Measurements from ENCODE around the gene GAR1.

DNA sequence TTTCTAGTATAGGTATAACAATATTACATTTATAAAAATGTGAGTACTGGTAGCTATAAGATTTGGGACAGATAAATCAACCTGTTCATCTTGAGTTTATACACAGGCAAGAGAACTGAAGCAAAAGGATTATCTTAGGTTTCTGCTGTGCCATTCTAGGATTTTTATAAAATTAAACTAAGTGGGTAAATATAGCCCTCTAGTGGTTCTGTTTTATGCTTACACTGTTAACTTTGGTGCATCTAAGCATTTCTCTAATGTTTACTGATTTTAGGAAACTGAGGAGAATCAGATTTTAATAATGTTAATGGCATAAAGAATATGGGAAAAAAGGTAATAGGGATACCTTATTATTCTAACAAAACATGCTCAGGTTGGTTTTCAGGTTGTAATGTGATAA, 11.2 kb downstream of the GAR1 start:
- TF ChIP-seq POLR2AphosphoS5 (IDR thresholded peaks at IDR 0.05; ENCODE audit: low read depth, low read length) (no peak), EZH2phosphoT487 (IDR thresholded peaks at IDR 0.05; ENCODE audit: borderline replicate concordance) (no peak), CEBPB (IDR thresholded peaks at IDR 0.05; ENCODE audit: low read depth) (no peak), CBX3 (IDR thresholded peaks at IDR 0.05; ENCODE audit: low read depth) (no peak), EZH2 (IDR thresholded peaks at IDR 0.05) (no peak), RAD21 (IDR thresholded peaks at IDR 0.05; ENCODE audit: low read depth) (peak; percentile 62), ZNF274 (IDR thresholded peaks at IDR 0.05; ENCODE audit: low read depth, low read length) (no peak), POLR2A (IDR thresholded peaks at IDR 0.05; ENCODE audit: borderline replicate concordance, extremely low read depth, insufficient read depth, insufficient read length) (no peak), JUND (IDR thresholded peaks at IDR 0.05) (no peak)
- TF ChIP-seq, protein P1, sequence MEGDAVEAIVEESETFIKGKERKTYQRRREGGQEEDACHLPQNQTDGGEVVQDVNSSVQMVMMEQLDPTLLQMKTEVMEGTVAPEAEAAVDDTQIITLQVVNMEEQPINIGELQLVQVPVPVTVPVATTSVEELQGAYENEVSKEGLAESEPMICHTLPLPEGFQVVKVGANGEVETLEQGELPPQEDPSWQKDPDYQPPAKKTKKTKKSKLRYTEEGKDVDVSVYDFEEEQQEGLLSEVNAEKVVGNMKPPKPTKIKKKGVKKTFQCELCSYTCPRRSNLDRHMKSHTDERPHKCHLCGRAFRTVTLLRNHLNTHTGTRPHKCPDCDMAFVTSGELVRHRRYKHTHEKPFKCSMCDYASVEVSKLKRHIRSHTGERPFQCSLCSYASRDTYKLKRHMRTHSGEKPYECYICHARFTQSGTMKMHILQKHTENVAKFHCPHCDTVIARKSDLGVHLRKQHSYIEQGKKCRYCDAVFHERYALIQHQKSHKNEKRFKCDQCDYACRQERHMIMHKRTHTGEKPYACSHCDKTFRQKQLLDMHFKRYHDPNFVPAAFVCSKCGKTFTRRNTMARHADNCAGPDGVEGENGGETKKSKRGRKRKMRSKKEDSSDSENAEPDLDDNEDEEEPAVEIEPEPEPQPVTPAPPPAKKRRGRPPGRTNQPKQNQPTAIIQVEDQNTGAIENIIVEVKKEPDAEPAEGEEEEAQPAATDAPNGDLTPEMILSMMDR (IDR thresholded peaks at IDR 0.05 in 2 of 3, conservative IDR thresholded peaks at IDR 0.05 in 1 of 3; ENCODE audit: borderline replicate concordance in 1 of 3, insufficient read depth in 1 of 3, low read depth in 2 of 3, low read length in 2 of 3): peak; percentile 41 to 67 (median 45); a peak in 4 of 6 replicates
- TF ChIP-seq, protein P2, sequence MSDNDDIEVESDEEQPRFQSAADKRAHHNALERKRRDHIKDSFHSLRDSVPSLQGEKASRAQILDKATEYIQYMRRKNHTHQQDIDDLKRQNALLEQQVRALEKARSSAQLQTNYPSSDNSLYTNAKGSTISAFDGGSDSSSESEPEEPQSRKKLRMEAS (IDR thresholded peaks at IDR 0.05): no peak
- TF ChIP-seq, protein P3, sequence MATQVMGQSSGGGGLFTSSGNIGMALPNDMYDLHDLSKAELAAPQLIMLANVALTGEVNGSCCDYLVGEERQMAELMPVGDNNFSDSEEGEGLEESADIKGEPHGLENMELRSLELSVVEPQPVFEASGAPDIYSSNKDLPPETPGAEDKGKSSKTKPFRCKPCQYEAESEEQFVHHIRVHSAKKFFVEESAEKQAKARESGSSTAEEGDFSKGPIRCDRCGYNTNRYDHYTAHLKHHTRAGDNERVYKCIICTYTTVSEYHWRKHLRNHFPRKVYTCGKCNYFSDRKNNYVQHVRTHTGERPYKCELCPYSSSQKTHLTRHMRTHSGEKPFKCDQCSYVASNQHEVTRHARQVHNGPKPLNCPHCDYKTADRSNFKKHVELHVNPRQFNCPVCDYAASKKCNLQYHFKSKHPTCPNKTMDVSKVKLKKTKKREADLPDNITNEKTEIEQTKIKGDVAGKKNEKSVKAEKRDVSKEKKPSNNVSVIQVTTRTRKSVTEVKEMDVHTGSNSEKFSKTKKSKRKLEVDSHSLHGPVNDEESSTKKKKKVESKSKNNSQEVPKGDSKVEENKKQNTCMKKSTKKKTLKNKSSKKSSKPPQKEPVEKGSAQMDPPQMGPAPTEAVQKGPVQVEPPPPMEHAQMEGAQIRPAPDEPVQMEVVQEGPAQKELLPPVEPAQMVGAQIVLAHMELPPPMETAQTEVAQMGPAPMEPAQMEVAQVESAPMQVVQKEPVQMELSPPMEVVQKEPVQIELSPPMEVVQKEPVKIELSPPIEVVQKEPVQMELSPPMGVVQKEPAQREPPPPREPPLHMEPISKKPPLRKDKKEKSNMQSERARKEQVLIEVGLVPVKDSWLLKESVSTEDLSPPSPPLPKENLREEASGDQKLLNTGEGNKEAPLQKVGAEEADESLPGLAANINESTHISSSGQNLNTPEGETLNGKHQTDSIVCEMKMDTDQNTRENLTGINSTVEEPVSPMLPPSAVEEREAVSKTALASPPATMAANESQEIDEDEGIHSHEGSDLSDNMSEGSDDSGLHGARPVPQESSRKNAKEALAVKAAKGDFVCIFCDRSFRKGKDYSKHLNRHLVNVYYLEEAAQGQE (IDR thresholded peaks at IDR 0.05; ENCODE audit: low read depth): no peak
- TF ChIP-seq, protein P4, sequence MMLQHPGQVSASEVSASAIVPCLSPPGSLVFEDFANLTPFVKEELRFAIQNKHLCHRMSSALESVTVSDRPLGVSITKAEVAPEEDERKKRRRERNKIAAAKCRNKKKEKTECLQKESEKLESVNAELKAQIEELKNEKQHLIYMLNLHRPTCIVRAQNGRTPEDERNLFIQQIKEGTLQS (IDR thresholded peaks at IDR 0.05): no peak
- TF ChIP-seq, protein P5, sequence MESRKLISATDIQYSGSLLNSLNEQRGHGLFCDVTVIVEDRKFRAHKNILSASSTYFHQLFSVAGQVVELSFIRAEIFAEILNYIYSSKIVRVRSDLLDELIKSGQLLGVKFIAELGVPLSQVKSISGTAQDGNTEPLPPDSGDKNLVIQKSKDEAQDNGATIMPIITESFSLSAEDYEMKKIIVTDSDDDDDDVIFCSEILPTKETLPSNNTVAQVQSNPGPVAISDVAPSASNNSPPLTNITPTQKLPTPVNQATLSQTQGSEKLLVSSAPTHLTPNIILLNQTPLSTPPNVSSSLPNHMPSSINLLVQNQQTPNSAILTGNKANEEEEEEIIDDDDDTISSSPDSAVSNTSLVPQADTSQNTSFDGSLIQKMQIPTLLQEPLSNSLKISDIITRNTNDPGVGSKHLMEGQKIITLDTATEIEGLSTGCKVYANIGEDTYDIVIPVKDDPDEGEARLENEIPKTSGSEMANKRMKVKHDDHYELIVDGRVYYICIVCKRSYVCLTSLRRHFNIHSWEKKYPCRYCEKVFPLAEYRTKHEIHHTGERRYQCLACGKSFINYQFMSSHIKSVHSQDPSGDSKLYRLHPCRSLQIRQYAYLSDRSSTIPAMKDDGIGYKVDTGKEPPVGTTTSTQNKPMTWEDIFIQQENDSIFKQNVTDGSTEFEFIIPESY (IDR thresholded peaks at IDR 0.05; ENCODE audit: extremely low read depth, insufficient replicate concordance, low read length): no peak

Data from HCT116 (cell line).